Measurements from ENCODE around the gene CD33.

DNA sequence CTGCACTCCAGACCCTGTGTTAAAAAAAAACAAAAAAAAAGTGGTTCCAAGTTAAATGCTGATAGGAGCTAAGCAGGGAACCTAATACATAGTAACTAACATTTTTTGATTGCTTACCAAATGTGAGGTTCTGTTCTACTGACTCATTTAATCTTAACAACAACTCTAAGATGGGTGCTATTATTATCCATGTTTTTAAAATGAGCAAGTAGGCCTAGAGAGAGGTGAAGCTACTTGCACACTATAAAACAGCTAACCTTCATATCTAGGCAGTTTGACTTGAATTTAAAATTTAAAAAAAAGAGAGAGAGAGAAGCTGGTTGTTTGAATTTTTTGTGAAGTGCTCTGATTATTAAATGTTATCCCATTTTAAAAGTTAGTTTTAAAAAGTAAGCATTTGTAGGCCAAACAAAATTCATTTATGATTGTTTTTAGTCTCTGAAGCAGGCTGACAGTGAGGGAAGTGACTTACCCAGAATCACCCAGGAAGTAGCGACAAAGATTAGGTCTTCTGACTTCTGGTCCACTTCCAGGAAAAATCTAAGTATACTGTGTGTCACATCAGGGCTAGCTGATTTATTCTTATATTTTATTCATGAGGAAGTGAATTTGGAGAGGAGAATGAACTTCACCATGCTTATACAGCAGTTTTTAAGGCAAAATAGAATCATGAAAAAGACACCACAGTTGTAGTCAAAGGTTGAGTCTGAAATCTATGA lies 28.4 kb downstream of the CD33 start:
- TF ChIP-seq SUZ12 (IDR thresholded peaks at IDR 0.05; ENCODE audit: extremely low read depth, insufficient read depth, insufficient read length) (no peak), ZNF274 (IDR thresholded peaks at IDR 0.05; ENCODE audit: low read depth, low read length) (no peak)

Measured in NT2/D1 (cell line).